K562 (cell line): ENCODE results near the gene NFIC. TPM values are rescaled to one million over a fixed set of nuclear protein-coding genes. Genes with fewer than 3 reads are reported as not detected.

Experiments
- BDP1 ChIP-seq: IDR thresholded peaks from 3 replicates; pipeline ENCODE4 v1.6.1; 2011; ENCODE audit not compliant: insufficient read length, insufficient read depth
- FOSL1 ChIP-seq: fragments of 200-800 bp; sonication (Bioruptor generic); conservative IDR thresholded peaks from 2 replicates; pipeline ENCODE4 v1.6.1; 2016; ENCODE audit warnings: missing genetic modification characterization, missing compliant biosample characterization
- HDAC6 ChIP-seq: IDR thresholded peaks from 2 replicates; pipeline ENCODE4 v1.6.1; 2012; ENCODE audit warnings: low read depth, mild to moderate bottlenecking, control low read depth, inconsistent platforms, low read length, moderate library complexity
- KLF13 ChIP-seq: fragments of 450-650 bp; IDR thresholded peaks from 2 replicates; pipeline ENCODE4 v1.6.1; 2016; ENCODE audit warnings: missing genetic modification characterization, low read depth, mild to moderate bottlenecking, missing compliant biosample characterization, moderate library complexity, borderline replicate concordance
- RAD21 ChIP-seq, 2 experiments: fragments of 250-450 bp in 1 of 2; fragments of 450-650 bp in 1 of 2; sonication (Bioruptor Pico) in 1 of 2; formaldehyde crosslinking in 1 of 2; IDR thresholded peaks in 1 of 2; conservative IDR thresholded peaks in 1 of 2; 2 replicates each; pipeline versions ENCODE4 v1.4.0 to v1.8.0; 2020 to 2022; ENCODE audit warnings: mild to moderate bottlenecking in 2 of 2, moderate library complexity in 1 of 2
- ZBTB8A ChIP-seq: fragments of 450-650 bp; IDR thresholded peaks from 2 replicates; pipeline ENCODE4 v1.6.1; 2018; ENCODE audit warnings: mild to moderate bottlenecking, moderate library complexity; ENCODE audit not compliant: partially characterized antibody
- ZFP30 ChIP-seq: fragments of 250-450 bp; sonication (Bioruptor Pico); IDR thresholded peaks from 2 replicates; pipeline ENCODE4 v1.8.0; 2022; ENCODE audit warnings: moderate library complexity, mild to moderate bottlenecking, inconsistent platforms, borderline replicate concordance
- ZNF24 ChIP-seq: fragments of 450-650 bp; IDR thresholded peaks from 2 replicates; pipeline ENCODE4 v1.6.1; 2016
- polyA plus RNA-seq, 8 experiments: library from polyadenylated mRNA; depleted of rRNA in 4 of 8; stranded (reverse) in 5 of 8; unstranded in 3 of 8; fragments of >200 nt; fragmentation: Nextera tagmentation in 2 of 8; fragmentation: Illumina TruSeq in 1 of 8; extraction: Ambion mirVana in 2 of 8; extraction: Trizol in 1 of 8; gene quantifications; 2 replicates each; pipeline versions ENCODE4 v1.2.1 to v1.2.3, GENCODE V29; 2011 to 2014; ENCODE audit warnings: inconsistent platforms in 1 of 8, missing spikeins in 1 of 8
- total RNA-seq, 7 experiments: library from RNA; depleted of rRNA in 6 of 7; stranded (reverse); fragments of >200 nt in 6 of 7; fragmentation: Illumina TruSeq in 2 of 7; extraction: Trizol in 2 of 7; gene quantifications; 2 replicates each; pipeline versions ENCODE4 v1.2.1 to v1.2.3, GENCODE V29; 2011 to 2021; ENCODE audit warnings: low replicate concordance in 1 of 7
- TF ChIP-seq, protein P1 (sequence below): fragments of 450-650 bp; formaldehyde crosslinking; IDR thresholded peaks from 2 replicates; pipeline ENCODE4 v1.4.0; 2020; ENCODE audit warnings: mild to moderate bottlenecking, moderate library complexity
- TF ChIP-seq, protein P2 (sequence below): fragments of 450-650 bp; formaldehyde crosslinking; IDR thresholded peaks from 2 replicates; pipeline ENCODE4 v1.4.0; 2022; ENCODE audit warnings: missing genetic modification characterization
- TF ChIP-seq, protein P3 (sequence below): fragments of 450-650 bp; formaldehyde crosslinking; IDR thresholded peaks from 2 replicates; pipeline ENCODE4 v1.4.0; 2020; ENCODE audit warnings: mild to moderate bottlenecking
- TF ChIP-seq, protein P4 (sequence below): sonication (generic); formaldehyde crosslinking; IDR thresholded peaks from 2 replicates; pipeline ENCODE4 v1.8.1; 2023; ENCODE audit warnings: missing genetic modification reagents, mild to moderate bottlenecking, borderline replicate concordance
- TF ChIP-seq, protein P5 (sequence below): fragments of 250-450 bp; sonication (Bioruptor Pico); IDR thresholded peaks from 2 replicates; pipeline ENCODE4 v1.4.0; 2020; ENCODE audit warnings: mild to moderate bottlenecking, moderate library complexity, borderline replicate concordance
- TF ChIP-seq, protein P6 (sequence below): sonication (generic); formaldehyde crosslinking; IDR thresholded peaks from 2 replicates; pipeline ENCODE4 v1.8.0; 2022; ENCODE audit warnings: mild to moderate bottlenecking, missing genetic modification reagents

NFIC gene
- total and polyA plus RNA-seq, 9 of the 15 experiments (the other 6 are each of a cell fraction or from before 2014, with no cell fraction given) = 0.71 to 62.1 (median 6.9) TPM

DNA sequence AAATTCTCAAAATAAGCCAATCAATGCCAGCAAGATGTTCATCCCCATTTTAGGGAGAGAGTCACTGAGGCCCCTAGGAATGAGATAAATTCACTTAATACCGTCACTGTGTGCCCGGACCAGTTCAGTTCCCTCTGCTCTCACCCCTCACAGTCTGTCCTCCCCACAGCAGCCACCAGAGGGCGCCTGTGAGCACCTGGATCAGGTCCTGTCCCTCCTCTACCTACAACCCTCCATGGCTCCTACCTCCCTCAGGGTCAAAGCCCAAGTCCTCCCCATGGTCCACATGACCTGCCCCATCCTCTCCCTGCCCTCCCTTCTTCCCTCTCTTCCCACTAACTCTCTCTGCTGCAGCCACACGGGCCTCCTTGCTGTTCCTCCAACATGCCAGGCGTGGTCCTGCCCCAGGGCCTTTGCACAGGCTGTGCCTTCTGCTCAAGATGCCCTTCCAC lies 42.0 kb upstream of the NFIC start (continued):
- TF ChIP-seq, protein P1, sequence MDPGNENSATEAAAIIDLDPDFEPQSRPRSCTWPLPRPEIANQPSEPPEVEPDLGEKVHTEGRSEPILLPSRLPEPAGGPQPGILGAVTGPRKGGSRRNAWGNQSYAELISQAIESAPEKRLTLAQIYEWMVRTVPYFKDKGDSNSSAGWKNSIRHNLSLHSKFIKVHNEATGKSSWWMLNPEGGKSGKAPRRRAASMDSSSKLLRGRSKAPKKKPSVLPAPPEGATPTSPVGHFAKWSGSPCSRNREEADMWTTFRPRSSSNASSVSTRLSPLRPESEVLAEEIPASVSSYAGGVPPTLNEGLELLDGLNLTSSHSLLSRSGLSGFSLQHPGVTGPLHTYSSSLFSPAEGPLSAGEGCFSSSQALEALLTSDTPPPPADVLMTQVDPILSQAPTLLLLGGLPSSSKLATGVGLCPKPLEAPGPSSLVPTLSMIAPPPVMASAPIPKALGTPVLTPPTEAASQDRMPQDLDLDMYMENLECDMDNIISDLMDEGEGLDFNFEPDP = no peak
- no peak for TF ChIP-seq ZFP30
- TF ChIP-seq, protein P2, sequence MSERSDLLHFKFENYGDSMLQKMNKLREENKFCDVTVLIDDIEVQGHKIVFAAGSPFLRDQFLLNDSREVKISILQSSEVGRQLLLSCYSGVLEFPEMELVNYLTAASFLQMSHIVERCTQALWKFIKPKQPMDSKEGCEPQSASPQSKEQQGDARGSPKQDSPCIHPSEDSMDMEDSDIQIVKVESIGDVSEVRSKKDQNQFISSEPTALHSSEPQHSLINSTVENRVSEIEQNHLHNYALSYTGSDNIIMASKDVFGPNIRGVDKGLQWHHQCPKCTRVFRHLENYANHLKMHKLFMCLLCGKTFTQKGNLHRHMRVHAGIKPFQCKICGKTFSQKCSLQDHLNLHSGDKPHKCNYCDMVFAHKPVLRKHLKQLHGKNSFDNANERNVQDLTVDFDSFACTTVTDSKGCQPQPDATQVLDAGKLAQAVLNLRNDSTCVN = no peak
- TF ChIP-seq HDAC6 = no peak
- no peak for TF ChIP-seq KLF13 (tag)
- 0 out of 2 replicates have a peak, but pooled peaks have one; percentile 41 for TF ChIP-seq ZNF24
- TF ChIP-seq ZBTB8A = no peak
- TF ChIP-seq, protein P3, sequence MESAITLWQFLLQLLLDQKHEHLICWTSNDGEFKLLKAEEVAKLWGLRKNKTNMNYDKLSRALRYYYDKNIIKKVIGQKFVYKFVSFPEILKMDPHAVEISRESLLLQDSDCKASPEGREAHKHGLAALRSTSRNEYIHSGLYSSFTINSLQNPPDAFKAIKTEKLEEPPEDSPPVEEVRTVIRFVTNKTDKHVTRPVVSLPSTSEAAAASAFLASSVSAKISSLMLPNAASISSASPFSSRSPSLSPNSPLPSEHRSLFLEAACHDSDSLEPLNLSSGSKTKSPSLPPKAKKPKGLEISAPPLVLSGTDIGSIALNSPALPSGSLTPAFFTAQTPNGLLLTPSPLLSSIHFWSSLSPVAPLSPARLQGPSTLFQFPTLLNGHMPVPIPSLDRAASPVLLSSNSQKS (CRISPR knock-in tag) = no peak
- TF ChIP-seq, protein P4, sequence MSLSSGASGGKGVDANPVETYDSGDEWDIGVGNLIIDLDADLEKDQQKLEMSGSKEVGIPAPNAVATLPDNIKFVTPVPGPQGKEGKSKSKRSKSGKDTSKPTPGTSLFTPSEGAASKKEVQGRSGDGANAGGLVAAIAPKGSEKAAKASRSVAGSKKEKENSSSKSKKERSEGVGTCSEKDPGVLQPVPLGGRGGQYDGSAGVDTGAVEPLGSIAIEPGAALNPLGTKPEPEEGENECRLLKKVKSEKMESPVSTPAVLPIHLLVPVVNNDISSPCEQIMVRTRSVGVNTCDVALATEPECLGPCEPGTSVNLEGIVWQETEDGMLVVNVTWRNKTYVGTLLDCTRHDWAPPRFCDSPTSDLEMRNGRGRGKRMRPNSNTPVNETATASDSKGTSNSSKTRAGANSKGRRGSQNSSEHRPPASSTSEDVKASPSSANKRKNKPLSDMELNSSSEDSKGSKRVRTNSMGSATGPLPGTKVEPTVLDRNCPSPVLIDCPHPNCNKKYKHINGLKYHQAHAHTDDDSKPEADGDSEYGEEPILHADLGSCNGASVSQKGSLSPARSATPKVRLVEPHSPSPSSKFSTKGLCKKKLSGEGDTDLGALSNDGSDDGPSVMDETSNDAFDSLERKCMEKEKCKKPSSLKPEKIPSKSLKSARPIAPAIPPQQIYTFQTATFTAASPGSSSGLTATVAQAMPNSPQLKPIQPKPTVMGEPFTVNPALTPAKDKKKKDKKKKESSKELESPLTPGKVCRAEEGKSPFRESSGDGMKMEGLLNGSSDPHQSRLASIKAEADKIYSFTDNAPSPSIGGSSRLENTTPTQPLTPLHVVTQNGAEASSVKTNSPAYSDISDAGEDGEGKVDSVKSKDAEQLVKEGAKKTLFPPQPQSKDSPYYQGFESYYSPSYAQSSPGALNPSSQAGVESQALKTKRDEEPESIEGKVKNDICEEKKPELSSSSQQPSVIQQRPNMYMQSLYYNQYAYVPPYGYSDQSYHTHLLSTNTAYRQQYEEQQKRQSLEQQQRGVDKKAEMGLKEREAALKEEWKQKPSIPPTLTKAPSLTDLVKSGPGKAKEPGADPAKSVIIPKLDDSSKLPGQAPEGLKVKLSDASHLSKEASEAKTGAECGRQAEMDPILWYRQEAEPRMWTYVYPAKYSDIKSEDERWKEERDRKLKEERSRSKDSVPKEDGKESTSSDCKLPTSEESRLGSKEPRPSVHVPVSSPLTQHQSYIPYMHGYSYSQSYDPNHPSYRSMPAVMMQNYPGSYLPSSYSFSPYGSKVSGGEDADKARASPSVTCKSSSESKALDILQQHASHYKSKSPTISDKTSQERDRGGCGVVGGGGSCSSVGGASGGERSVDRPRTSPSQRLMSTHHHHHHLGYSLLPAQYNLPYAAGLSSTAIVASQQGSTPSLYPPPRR (CRISPR knock-in tag) = no peak
- TF ChIP-seq, protein P5, sequence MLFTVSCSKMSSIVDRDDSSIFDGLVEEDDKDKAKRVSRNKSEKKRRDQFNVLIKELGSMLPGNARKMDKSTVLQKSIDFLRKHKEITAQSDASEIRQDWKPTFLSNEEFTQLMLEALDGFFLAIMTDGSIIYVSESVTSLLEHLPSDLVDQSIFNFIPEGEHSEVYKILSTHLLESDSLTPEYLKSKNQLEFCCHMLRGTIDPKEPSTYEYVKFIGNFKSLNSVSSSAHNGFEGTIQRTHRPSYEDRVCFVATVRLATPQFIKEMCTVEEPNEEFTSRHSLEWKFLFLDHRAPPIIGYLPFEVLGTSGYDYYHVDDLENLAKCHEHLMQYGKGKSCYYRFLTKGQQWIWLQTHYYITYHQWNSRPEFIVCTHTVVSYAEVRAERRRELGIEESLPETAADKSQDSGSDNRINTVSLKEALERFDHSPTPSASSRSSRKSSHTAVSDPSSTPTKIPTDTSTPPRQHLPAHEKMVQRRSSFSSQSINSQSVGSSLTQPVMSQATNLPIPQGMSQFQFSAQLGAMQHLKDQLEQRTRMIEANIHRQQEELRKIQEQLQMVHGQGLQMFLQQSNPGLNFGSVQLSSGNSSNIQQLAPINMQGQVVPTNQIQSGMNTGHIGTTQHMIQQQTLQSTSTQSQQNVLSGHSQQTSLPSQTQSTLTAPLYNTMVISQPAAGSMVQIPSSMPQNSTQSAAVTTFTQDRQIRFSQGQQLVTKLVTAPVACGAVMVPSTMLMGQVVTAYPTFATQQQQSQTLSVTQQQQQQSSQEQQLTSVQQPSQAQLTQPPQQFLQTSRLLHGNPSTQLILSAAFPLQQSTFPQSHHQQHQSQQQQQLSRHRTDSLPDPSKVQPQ (CRISPR knock-in tag) = no peak
- TF ChIP-seq BDP1 = no peak
- TF ChIP-seq, protein P6, sequence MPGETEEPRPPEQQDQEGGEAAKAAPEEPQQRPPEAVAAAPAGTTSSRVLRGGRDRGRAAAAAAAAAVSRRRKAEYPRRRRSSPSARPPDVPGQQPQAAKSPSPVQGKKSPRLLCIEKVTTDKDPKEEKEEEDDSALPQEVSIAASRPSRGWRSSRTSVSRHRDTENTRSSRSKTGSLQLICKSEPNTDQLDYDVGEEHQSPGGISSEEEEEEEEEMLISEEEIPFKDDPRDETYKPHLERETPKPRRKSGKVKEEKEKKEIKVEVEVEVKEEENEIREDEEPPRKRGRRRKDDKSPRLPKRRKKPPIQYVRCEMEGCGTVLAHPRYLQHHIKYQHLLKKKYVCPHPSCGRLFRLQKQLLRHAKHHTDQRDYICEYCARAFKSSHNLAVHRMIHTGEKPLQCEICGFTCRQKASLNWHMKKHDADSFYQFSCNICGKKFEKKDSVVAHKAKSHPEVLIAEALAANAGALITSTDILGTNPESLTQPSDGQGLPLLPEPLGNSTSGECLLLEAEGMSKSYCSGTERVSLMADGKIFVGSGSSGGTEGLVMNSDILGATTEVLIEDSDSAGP (CRISPR knock-in tag) = no peak
- TF ChIP-seq RAD21 (CRISPR knock-in tag; conservative IDR thresholded peaks at IDR 0.05 in 1 of 2, IDR thresholded peaks at IDR 0.05 in 1 of 2) = peak in 1 of 2 experiments; percentile 63; a peak in 3 of 4 replicates
- no peak for TF ChIP-seq FOSL1 (tag)
